ENCODE data around the gene HRH1.
A peak's percentile ranks its signal among the peaks of the same experiment; 100 is the strongest.

Gene HRH1

DNA sequence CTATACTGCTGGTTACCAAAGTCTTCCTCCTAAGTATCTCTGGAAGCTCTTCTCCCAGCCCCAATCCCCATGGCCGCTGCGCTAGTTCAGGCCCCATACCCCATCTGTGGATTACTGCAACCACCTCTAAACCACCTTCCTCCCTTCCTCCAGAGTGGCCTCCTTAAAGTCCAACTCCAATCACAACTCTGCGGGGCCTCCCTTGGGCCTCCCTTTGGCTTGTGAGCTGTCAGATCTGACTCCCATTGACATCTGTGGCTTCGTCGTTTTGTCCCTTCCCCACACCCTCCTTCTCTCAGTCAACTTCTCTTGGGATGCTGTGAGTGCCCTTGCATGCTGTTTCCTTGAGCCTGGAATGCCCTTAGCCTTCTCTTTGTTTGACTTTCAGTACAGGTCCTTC is 9.3 kb upstream of the HRH1 start:
- H3K4me3 ChIP-seq (ENCODE audit: low read depth, low read length) = no peak overlapping the region
- DNase-seq (ENCODE audit: low read depth) = no peak
- TF ChIP-seq, protein P1, sequence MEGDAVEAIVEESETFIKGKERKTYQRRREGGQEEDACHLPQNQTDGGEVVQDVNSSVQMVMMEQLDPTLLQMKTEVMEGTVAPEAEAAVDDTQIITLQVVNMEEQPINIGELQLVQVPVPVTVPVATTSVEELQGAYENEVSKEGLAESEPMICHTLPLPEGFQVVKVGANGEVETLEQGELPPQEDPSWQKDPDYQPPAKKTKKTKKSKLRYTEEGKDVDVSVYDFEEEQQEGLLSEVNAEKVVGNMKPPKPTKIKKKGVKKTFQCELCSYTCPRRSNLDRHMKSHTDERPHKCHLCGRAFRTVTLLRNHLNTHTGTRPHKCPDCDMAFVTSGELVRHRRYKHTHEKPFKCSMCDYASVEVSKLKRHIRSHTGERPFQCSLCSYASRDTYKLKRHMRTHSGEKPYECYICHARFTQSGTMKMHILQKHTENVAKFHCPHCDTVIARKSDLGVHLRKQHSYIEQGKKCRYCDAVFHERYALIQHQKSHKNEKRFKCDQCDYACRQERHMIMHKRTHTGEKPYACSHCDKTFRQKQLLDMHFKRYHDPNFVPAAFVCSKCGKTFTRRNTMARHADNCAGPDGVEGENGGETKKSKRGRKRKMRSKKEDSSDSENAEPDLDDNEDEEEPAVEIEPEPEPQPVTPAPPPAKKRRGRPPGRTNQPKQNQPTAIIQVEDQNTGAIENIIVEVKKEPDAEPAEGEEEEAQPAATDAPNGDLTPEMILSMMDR (conservative IDR thresholded peaks at IDR 0.05; ENCODE audit: low read depth, low read length) = no peak

DNA sequence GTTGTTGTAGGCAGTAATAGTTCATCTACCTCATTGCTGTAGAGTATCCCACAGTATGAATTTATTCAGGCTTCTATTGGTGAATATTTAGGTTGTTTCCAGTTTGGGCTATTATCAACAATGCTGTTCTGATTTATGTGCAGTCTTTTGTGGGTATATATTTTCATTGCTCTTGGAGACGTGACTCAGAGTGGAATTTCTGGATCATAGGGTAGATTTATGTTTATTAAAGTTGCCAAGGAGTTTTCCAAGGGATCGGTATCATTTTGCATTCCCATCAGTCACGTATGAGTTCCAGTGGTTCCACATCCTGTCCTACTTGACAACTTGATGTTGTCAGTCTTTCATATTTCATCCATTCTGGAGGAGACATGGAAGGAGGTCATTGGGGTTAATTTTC is 8.4 kb upstream of the HRH1 start:
- DNase-seq (ENCODE audit: low read depth) = peak; percentile 84
- TF ChIP-seq, protein P1 (conservative IDR thresholded peaks at IDR 0.05; ENCODE audit: low read depth, low read length) = no peak
- H3K4me3 ChIP-seq (ENCODE audit: low read depth, low read length) = no peak overlapping the region

DNA sequence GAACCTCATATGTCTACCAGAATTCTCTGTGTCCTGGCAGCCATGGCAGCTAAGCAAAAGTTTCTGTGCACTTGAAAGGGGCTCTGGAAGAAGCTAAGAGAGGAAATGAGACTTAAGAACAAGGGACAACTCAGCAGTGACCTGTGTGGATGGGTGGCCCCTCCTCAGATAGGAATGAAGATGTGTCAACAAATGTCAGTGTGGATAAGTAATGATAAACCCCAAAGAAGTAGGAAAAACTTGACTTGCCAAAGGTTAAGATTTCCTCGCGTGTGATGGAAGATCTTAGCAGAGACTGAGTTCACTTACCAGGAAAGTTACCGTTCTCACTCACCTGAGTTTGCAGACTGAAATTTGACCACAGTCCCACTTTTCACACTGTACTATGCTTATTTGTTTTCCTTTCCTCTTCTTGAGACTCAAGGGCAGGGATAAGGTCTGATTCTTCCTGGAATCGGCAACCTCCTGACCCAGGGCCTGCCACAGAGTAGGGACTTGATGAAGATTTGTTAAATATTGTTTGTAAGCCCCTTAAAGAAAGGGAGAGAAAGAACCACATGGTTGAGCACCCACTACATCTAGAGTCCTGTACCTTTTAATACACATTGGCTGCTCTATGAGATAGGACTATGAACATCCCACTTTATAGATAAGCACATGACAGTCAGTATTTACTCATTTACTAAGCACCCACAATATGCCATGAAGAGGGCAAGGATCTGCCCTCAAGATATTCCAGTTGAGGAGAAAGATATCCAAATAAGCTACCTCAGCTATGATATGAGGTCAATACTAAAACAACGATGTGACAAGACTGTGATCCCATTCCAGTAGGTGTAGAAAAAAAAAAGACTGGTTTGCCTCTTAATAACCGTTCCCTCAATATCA is 7.3 kb upstream of the HRH1 start:
- DNase-seq (ENCODE audit: low read depth) = no peak
- no peak overlapping the region for H3K4me3 ChIP-seq (ENCODE audit: low read depth, low read length)
- TF ChIP-seq, protein P1 (conservative IDR thresholded peaks at IDR 0.05; ENCODE audit: low read depth, low read length) = no peak

DNA sequence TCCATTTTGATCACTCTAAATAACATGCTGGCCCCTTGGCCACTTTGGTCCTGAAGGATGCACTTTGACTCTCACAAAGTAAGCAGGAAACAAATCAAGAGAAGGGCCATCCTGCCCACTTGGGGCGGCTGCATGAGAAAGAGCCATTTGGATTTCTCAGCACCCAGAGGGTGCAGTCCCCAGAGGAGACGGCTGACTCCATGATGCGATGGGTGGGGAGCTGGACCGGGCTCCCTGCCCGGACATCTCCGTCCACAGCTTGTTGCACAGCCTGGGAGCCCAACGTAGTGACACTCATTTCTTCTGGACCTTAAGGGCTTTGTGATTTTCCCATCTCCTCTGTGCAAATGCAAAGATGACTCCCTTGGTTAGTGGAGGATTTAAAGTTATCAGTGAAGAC is 4.0 kb upstream of the HRH1 start:
- H3K4me3 ChIP-seq (ENCODE audit: low read depth, low read length) = no peak overlapping the region
- no peak for DNase-seq (ENCODE audit: low read depth)
- TF ChIP-seq, protein P1 (conservative IDR thresholded peaks at IDR 0.05; ENCODE audit: low read depth, low read length) = no peak

DNA sequence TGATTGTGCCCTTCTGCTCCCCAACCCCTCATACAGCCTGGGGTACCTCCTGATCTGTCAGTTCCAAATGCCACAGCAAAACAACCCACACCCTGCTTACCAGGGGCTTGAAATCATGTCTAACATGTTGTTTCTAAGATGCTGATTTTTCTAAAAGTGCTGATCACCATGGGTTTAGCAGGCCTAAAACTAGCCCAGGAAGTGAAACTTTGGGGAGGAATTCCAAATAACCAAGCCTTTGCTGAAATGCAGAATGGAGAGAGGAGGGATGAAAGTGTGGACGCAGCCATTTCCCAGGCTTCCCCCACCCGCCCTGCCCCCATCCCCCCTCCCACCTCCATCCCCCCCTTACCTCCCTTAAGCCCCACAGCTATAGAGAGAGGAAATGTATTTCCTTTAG is 2.0 kb upstream of the HRH1 start:
- TF ChIP-seq, protein P1 (conservative IDR thresholded peaks at IDR 0.05; ENCODE audit: low read depth, low read length) = no peak
- no peak overlapping the region for H3K4me3 ChIP-seq (ENCODE audit: low read depth, low read length)
- DNase-seq (ENCODE audit: low read depth) = no peak

DNA sequence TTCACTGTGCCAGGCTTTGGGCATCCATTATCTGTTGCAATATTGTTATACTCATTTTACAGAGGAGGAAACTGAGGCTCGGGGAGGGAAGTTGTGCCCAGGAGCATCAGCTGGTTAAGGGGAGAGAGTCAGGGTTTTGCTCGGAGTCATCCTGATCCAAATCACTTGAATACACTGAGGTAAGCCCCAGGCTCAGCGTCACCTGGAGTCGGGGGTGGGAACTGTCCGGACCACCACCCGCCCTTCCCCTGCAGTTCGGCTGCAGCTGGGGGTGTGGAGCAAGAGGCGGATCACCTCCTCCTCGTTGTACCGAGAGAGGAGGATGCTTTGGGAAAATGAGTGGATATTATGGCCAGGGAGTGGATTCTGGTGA is 646 bp downstream of the HRH1 start:
- TF ChIP-seq, protein P1 (conservative IDR thresholded peaks at IDR 0.05; ENCODE audit: low read depth, low read length) = peak; percentile 28
- peak; percentile 32 for DNase-seq (ENCODE audit: low read depth)
- H3K4me3 ChIP-seq (ENCODE audit: low read depth, low read length) = peak overlapping the region; percentile 73

Data from choroid plexus epithelial cell (primary cell).